IPS-15b (cell line): Measurements from ENCODE around the gene FAM228B.

ENCODE experiments used
- H3K27me3 ChIP-seq: one replicate; pipeline ENCODE4 v1.6.1; 2013; ENCODE audit warnings: low read length; ENCODE audit not compliant: control insufficient read depth, insufficient read depth
- H3K36me3 ChIP-seq: one replicate; pipeline ENCODE4 v1.6.1; 2013; ENCODE audit warnings: low read length; ENCODE audit not compliant: control insufficient read depth, insufficient read depth
- H3K4me1 ChIP-seq: one replicate; pipeline ENCODE4 v1.6.1; 2013; ENCODE audit warnings: mild to moderate bottlenecking, low read length; ENCODE audit not compliant: control insufficient read depth, insufficient read depth
- H3K4me3 ChIP-seq: one replicate; pipeline ENCODE4 v1.5.1; 2013; ENCODE audit warnings: low read depth, low read length
- H3K9ac ChIP-seq: one replicate; pipeline ENCODE4 v1.6.1; 2013; ENCODE audit warnings: low read depth, mild to moderate bottlenecking, low read length
- H3K9me3 ChIP-seq: one replicate; pipeline ENCODE4 v1.6.1; 2013; ENCODE audit warnings: mild to moderate bottlenecking, low read length; ENCODE audit not compliant: control insufficient read depth, insufficient read depth

FAM228B gene

GRCh38 chr2:24123195-24123921 lies at the start of gene FAM228B, which contains the start of gene PFN4:
FAM228B (plus strand) TSS chr2:24123469; CDS start chr2:24124362, 893 bp downstream.
PFN4 (minus strand) TSS chr2:24123334; CDS start chr2:24122535, 799 bp downstream.
- Histone ChIP-seq H3K9ac (peak within 1 kb of the TSS; percentile 60), H3K4me3 (peak within 1 kb of the TSS; percentile 90), H3K9me3 (no peaks in the 10 kb centered on the region), H3K27me3 (peaks cover 3% of the 10 kb centered on the region), H3K4me1 (no peaks in the 10 kb centered on the region), H3K36me3 (no peaks in the 10 kb centered on the region)

- H3K9ac ChIP-seq = no peak overlapping the region
- H3K9me3 ChIP-seq = no peaks in the 10 kb centered on the region
- H3K27me3 ChIP-seq = no peaks in the 10 kb centered on the region
- peaks cover 6% of the 10 kb centered on the region for H3K36me3 ChIP-seq
- no peaks in the 10 kb centered on the region for H3K4me1 ChIP-seq
- H3K4me3 ChIP-seq = no peak overlapping the region
Observed at GRCh38 chr2:24073816-24074215, 49.5 kb upstream of the FAM228B start.

GRCh38 chr2:24075259-24075658 lies 48.0 kb upstream of the FAM228B start:
- Histone ChIP-seq H3K36me3 (peaks cover 6% of the 10 kb centered on the region), H3K4me3 (peak overlapping the region; percentile 100), H3K9ac (peak overlapping the region; percentile 96), H3K9me3 (no peaks in the 10 kb centered on the region), H3K27me3 (no peaks in the 10 kb centered on the region), H3K4me1 (no peaks in the 10 kb centered on the region)

- Histone ChIP-seq H3K4me3 (peak within 1 kb of the TSS; percentile 100), H3K9me3 (no peaks in the 10 kb centered on the region), H3K36me3 (peaks cover 6% of the 10 kb centered on the region)
Observed at GRCh38 chr2:24075915-24076848, 47.1 kb upstream of the FAM228B start, which contains the start of gene SF3B6. SF3B6 (minus strand) TSS chr2:24076326; CDS start chr2:24076229, 97 bp downstream.

GRCh38 chr2:24076849-24077534 lies 46.3 kb upstream of the FAM228B start:
- Histone ChIP-seq H3K9ac (peak overlapping the region; percentile 71), H3K9me3 (no peaks in the 10 kb centered on the region), H3K36me3 (peaks cover 8% of the 10 kb centered on the region), H3K27me3 (no peaks in the 10 kb centered on the region), H3K4me3 (peak overlapping the region; percentile 75), H3K4me1 (no peaks in the 10 kb centered on the region)

More at GRCh38 chr2:24075915-24076848, 47.1 kb upstream of the FAM228B start, which contains the start of gene SF3B6:
- Histone ChIP-seq H3K9ac (peak within 1 kb of the TSS; percentile 96), H3K4me1 (no peaks in the 10 kb centered on the region), H3K27me3 (no peaks in the 10 kb centered on the region)

GRCh38 chr2:24077535-24077877 lies 45.8 kb upstream of the FAM228B start:
- Histone ChIP-seq H3K4me3 (peak overlapping the region; percentile 75), H3K4me1 (no peaks in the 10 kb centered on the region), H3K36me3 (peaks cover 13% of the 10 kb centered on the region), H3K9ac (peak overlapping the region; percentile 71), H3K9me3 (no peaks in the 10 kb centered on the region), H3K27me3 (no peaks in the 10 kb centered on the region)

GRCh38 chr2:24077879-24078278 lies 45.4 kb upstream of the FAM228B start:
- Histone ChIP-seq H3K4me3 (peak overlapping the region; percentile 75), H3K9me3 (no peaks in the 10 kb centered on the region), H3K4me1 (peaks cover under 1% of the 10 kb centered on the region), H3K27me3 (no peaks in the 10 kb centered on the region), H3K9ac (peak overlapping the region; percentile 71), H3K36me3 (peaks cover 15% of the 10 kb centered on the region)

GRCh38 chr2:24080701-24081100 lies 42.6 kb upstream of the FAM228B start:
- Histone ChIP-seq H3K4me3 (no peak overlapping the region), H3K27me3 (no peaks in the 10 kb centered on the region), H3K36me3 (peaks cover 13% of the 10 kb centered on the region), H3K9me3 (no peaks in the 10 kb centered on the region), H3K9ac (no peak overlapping the region), H3K4me1 (peaks cover 7% of the 10 kb centered on the region)

- Histone ChIP-seq H3K27me3 (no peaks in the 10 kb centered on the region), H3K4me1 (peaks cover 7% of the 10 kb centered on the region), H3K4me3 (peak overlapping the region; percentile 92), H3K9ac (peak overlapping the region; percentile 79), H3K9me3 (no peaks in the 10 kb centered on the region), H3K36me3 (peaks cover 13% of the 10 kb centered on the region)
Observed at GRCh38 chr2:24082787-24083566, 40.3 kb upstream of the FAM228B start.

GRCh38 chr2:24083567-24084385 lies 39.5 kb upstream of the FAM228B start:
- Histone ChIP-seq H3K27me3 (no peaks in the 10 kb centered on the region), H3K4me1 (peaks cover 7% of the 10 kb centered on the region), H3K4me3 (peak overlapping the region; percentile 92), H3K9ac (peak overlapping the region; percentile 79), H3K9me3 (no peaks in the 10 kb centered on the region), H3K36me3 (peaks cover 13% of the 10 kb centered on the region)
